NOMO-1 treated with dmso at 0.1 percent for 144 hours (cell line): ENCODE data around the gene RBFOX2.

Source experiments
- DNase-seq: peaks from one replicate; lab custom pipeline; 2025; ENCODE audit not compliant: unreplicated experiment; lab: John Stamatoyannopoulos, UW

RBFOX2 gene

DNA sequence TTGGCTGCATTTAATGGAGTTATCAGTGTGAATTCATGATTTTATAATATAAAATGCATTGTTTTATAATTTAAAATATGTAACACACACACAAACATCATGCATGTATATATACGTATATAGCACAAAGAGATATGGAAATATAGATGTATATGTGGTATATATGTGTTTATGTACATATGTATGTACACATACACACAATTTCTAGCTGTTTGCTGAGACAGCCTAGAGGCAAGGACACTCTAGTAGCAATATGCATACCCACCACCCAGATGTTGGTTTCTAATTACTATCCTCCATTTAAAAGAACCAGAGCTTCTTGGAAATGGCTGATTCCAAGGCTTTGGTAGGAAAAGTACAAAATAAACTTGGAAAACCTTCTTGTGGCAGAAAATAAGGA, 50.4 kb downstream of the RBFOX2 start:
- no peak for DNase-seq

DNA sequence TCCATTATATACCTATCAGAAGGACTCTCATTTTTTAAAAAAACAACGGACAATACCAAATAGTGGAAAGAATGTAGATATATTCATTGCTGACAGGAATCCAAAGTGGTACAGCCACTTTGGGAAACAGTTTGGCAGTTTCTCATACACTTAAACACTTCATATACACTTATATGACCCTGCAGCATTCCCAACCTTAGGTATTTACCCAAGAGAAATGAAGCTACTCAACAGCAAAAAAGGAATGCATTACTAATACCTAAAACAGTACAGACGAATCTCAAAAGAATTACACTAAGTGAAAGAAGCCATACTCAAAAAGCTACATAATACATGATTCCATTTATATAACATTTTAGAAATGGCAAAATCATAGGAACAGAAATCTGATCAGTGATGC, 51.5 kb downstream of the RBFOX2 start:
- no peak for DNase-seq

- DNase-seq = no peak
Measured at GRCh38 chr22:35973388-35973787, 55.2 kb downstream of the RBFOX2 start.

- no peak for DNase-seq
Measured at GRCh38 chr22:35972559-35972958, 56.1 kb downstream of the RBFOX2 start.

- DNase-seq = no peak
Measured at GRCh38 chr22:35971456-35972119, 57.0 kb downstream of the RBFOX2 start.

DNA sequence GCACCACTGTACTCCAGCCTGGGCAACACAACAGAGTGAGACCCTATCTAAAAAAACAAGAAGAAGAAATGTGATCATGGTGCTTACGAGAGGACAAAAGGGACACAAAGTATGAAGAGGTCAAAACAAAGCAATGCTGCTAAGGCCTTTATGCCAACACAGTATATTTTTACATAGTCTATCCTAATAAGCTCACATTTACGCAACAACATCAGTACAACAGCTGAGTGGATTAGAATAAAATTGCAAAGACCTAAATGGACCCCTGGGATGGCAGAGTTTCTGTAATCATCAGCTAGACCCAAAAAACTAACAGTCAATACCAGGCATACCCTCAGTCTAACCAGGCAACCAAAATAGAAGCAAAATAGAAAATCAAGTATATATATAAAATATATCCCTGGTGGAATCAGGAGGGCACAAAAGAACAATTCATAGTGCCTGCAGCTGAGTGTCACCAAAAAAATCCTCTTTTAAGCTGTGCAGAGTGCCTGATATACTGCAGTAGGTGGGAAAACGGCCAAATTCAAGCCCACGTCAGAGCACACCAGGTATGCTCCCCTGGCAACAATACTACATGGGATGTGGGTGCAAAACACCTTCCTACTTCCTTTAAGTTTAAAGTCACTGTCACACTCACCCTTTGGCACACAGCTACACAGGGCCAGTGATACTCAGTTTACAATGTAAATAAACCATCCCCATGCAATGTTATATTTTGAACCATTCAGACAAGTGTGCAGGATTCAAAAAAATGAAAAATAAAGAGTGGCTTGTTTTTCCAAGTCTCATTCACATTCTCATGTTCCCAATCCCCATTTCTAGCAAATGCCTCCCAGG, 57.8 kb downstream of the RBFOX2 start:
- DNase-seq = no peak

- no peak for DNase-seq
Measured at GRCh38 chr22:35967046-35967397, 61.6 kb downstream of the RBFOX2 start.

- DNase-seq = no peak
Measured at GRCh38 chr22:35966314-35967045, 62.1 kb downstream of the RBFOX2 start.

GRCh38 chr22:35963237-35963810, 65.3 kb downstream of the RBFOX2 start:
- DNase-seq = no peak

- DNase-seq = no peak
Measured at GRCh38 chr22:35961480-35962295, 66.9 kb downstream of the RBFOX2 start.

GRCh38 chr22:35960854-35961253, 67.8 kb downstream of the RBFOX2 start:
- DNase-seq = no peak

- no peak for DNase-seq
Measured at GRCh38 chr22:35959121-35959800, 69.4 kb downstream of the RBFOX2 start.

DNA sequence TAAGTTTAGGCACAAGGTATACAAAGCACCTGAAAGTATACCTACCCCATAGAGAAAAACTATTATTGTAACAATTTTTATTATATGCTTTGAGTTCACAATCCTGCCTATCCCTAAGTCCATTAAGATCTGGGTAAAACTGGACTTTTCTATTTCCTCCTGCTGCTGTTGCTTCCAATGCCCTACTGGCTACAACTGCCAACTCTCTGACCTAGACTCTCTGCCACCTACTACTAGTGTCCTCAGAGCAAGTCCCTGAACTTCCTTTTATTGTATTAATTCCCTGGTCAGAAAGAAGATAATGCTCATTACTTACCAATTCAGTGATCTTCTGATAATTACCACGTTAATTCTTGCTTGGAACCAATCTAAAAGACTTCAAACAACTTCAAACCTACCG, 70.3 kb downstream of the RBFOX2 start:
- DNase-seq = no peak

- DNase-seq = no peak
Measured at GRCh38 chr22:35957589-35957988, 71.0 kb downstream of the RBFOX2 start.

- no peak for DNase-seq
Measured at GRCh38 chr22:35956850-35957249, 71.8 kb downstream of the RBFOX2 start.

GRCh38 chr22:35955546-35955945, 73.1 kb downstream of the RBFOX2 start:
- no peak for DNase-seq

- DNase-seq = no peak
Measured at GRCh38 chr22:35952576-35952975, 76.0 kb downstream of the RBFOX2 start.

DNA sequence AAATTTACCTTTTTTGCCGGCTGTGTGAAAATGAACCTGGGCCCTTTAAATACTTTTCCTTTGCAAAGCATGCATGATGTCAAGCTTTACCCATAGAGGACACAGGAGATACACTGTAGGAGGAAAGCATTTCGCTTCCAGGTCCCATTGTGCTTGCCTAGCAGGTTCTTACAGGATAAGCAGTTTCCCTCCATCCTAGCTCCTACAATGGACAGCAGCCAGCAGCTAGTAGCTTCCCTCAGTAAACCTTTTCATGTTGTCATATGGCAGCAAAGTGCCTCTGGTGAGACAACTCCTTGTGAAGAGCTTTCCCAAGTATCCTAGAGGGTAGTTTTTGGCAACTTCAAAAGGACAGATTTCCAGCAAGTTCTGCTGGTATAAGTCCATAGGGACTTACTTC, 78.4 kb downstream of the RBFOX2 start:
- no peak for DNase-seq

DNA sequence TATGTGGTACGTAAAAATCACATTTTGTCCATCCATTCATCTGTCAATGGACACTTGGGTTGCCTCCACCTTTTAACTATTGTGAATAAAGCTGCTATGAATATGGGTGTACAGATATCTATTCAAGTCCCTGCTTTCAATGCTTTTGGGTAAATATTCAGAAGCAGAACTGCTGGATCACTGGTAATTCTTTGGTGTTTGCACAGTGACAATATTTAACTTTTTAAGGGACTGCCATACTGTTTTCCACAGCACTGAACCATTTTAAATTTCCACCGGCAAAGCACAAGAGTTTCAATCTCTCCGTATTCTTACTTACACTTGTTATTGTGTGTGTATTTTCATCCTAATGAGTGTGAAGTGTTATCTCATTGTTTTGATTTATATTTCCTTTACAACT, 79.4 kb downstream of the RBFOX2 start:
- no peak for DNase-seq

DNA sequence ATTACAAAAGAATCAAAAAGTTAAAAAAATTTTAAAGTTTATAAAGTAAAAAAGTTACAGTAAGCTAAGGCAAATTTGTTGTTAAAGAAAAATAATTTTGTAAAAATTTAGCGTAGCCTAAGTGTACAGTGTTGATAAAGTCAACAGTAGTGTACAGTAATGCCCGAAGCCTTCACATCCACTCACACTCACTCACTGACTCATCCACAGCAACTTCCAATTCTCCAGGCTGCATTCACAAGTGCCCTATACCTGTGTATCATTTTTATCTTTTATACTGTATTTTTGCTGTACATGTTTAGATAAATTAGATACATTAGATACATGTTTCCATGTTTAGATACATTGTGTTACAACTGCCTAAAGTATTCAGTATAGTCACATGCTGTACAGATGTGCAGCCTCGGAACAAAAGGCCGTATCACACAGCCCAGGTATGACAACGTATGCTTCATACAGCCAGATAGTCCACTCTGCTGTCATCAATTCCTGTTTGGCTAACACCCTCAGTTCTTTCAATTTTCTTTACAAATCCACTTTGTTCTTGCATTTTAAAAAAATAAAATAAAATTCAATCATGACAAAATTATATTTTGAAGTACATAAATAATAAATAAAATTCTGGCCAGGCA, 80.7 kb downstream of the RBFOX2 start:
- DNase-seq = no peak
